ENCODE measurements around the gene FILIP1L.

Gene FILIP1L

GRCh38 chr3:100008081-100008698 lies 106.1 kb downstream of the FILIP1L start:
- DNase-seq (ENCODE audit: low spot score) = no peak

- no peak for DNase-seq (ENCODE audit: low spot score)
Observed at GRCh38 chr3:100007313-100007712, 107.0 kb downstream of the FILIP1L start.

- no peak for DNase-seq (ENCODE audit: low spot score)
Observed at GRCh38 chr3:100006570-100007271, 107.6 kb downstream of the FILIP1L start.

- no peak for DNase-seq (ENCODE audit: low spot score)
Observed at GRCh38 chr3:100005665-100006393, 108.5 kb downstream of the FILIP1L start.

GRCh38 chr3:100004931-100005330 lies 109.4 kb downstream of the FILIP1L start:
- no peak for DNase-seq (ENCODE audit: low spot score)

GRCh38 chr3:100003609-100004503 lies 110.4 kb downstream of the FILIP1L start:
- no peak for DNase-seq (ENCODE audit: low spot score)

GRCh38 chr3:100002599-100003350 lies 111.5 kb downstream of the FILIP1L start:
- peak; percentile 79 for DNase-seq (ENCODE audit: low spot score)

GRCh38 chr3:100001526-100002270 lies 112.6 kb downstream of the FILIP1L start:
- no peak for DNase-seq (ENCODE audit: low spot score)

GRCh38 chr3:100001083-100001482 lies 113.2 kb downstream of the FILIP1L start:
- no peak for DNase-seq (ENCODE audit: low spot score)

- no peak for DNase-seq (ENCODE audit: low spot score)
Observed at GRCh38 chr3:99999536-99999935, 114.8 kb downstream of the FILIP1L start.

- DNase-seq (ENCODE audit: low spot score) = no peak
Observed at GRCh38 chr3:99997293-99997692, 117.0 kb downstream of the FILIP1L start.

GRCh38 chr3:99990179-99990578 lies 124.1 kb downstream of the FILIP1L start:
- DNase-seq (ENCODE audit: low spot score) = no peak

GRCh38 chr3:99984668-99985067 lies 129.6 kb downstream of the FILIP1L start:
- DNase-seq (ENCODE audit: low spot score) = no peak

GRCh38 chr3:99984139-99984538 lies 130.2 kb downstream of the FILIP1L start:
- DNase-seq (ENCODE audit: low spot score) = no peak

- DNase-seq (ENCODE audit: low spot score) = no peak
Observed at GRCh38 chr3:99982650-99983049, 131.7 kb downstream of the FILIP1L start.

GRCh38 chr3:99981138-99981537 lies 133.2 kb downstream of the FILIP1L start:
- no peak for DNase-seq (ENCODE audit: low spot score)

- no peak for DNase-seq (ENCODE audit: low spot score)
Observed at GRCh38 chr3:99980606-99981005, 133.7 kb downstream of the FILIP1L start.

GRCh38 chr3:99978221-99978620 lies 136.1 kb downstream of the FILIP1L start:
- no peak for DNase-seq (ENCODE audit: low spot score)

- DNase-seq (ENCODE audit: low spot score) = no peak
Observed at GRCh38 chr3:99976584-99976983, 137.7 kb downstream of the FILIP1L start.

- no peak for DNase-seq (ENCODE audit: low spot score)
Observed at GRCh38 chr3:99974989-99975388, 139.3 kb downstream of the FILIP1L start.

All from SW480 (cell line).